K562 (cell line): ENCODE measurements around the gene SRPX. TPM values are rescaled to one million over a fixed set of nuclear protein-coding genes. Genes with fewer than 3 reads are reported as not detected.

Experiments
- ATAC-seq: fragments of 200-7000 bp; cut with Tn5 transposase; 3 replicates; pipeline ENCODE4 v1.9.1; 2020; ENCODE audit warnings: moderate library complexity
- BruUV-seq: library from RNA; stranded (reverse); fragments of 400-500 nt; replicated peaks from 2 replicates; lab custom pipeline; 2021; lab: Mats Ljungman, UMichigan
- CTCF ChIA-PET: fragments of 300-600 bp; formaldehyde crosslinking; extraction: SDS; loops from one replicate; lab custom pipeline; 2021; ENCODE audit warnings: low intra/inter-chr PET ratio; lab: Yijun Ruan, JAX
- POLR2A ChIA-PET: fragments of 300-600, 350-650 bp; sonication (Branson Sonifier 250); formaldehyde crosslinking; extraction: SDS; loops from one replicate; lab custom pipeline; 2021; ENCODE audit warnings: antibody characterized with exemption, inconsistent platforms; lab: Yijun Ruan, JAX
- DNase-seq, 4 experiments: peaks; one replicate each; pipeline versions ENCODE4 v3.0.0 to v3.0.0-alpha.2; 2011 to 2018; ENCODE audit warnings: low spot score in 3 of 4, mixed read lengths in 3 of 4; ENCODE audit errors: extremely low read depth in 1 of 4
- FAIRE-seq: peaks from 2 replicates; lab custom pipeline; 2011; peaks lifted over from hg19 to GRCh38; lab: Jason Lieb, UNC
- H2AFZ ChIP-seq: 2 replicates; pipeline ENCODE4 v1.6.0; 2011; ENCODE audit warnings: low read depth, low read length, control low read depth, inconsistent platforms
- H3K27ac ChIP-seq: fragments of 200-600 bp; 3 replicates; pipeline ENCODE4 v1.8.0; 2011; ENCODE audit warnings: low read depth, mild to moderate bottlenecking, control low read depth, inconsistent platforms, low read length, moderate library complexity, mixed read lengths; ENCODE audit errors: extremely low read depth
- H3K27me3 ChIP-seq, 2 experiments: fragments of 300-600 bp in 1 of 2; 2 replicates in 1 of 2; 3 replicates in 1 of 2; pipeline versions ENCODE4 v1.6.0 to v1.8.0; 2011; ENCODE audit warnings: inconsistent platforms in 2 of 2, low read length in 2 of 2, mild to moderate bottlenecking in 1 of 2, mixed read lengths in 1 of 2, moderate library complexity in 1 of 2; ENCODE audit not compliant: control insufficient read depth in 2 of 2, insufficient read depth in 2 of 2
- H3K36me3 ChIP-seq: fragments of 300-600 bp; 3 replicates; pipeline ENCODE4 v1.8.0; 2011; ENCODE audit warnings: mild to moderate bottlenecking, low read length, inconsistent platforms; ENCODE audit not compliant: control insufficient read depth, insufficient read depth
- H3K4me1 ChIP-seq, 2 experiments: fragments of 200-600 bp in 1 of 2; replicated peaks in 1 of 2; 2 replicates in 1 of 2; 3 replicates in 1 of 2; pipeline versions ENCODE4 v1.5.1 to v1.8.0; 2011; ENCODE audit warnings: inconsistent platforms in 2 of 2, low read length in 2 of 2, mild to moderate bottlenecking in 1 of 2, mixed read lengths in 1 of 2, moderate library complexity in 1 of 2; ENCODE audit not compliant: control insufficient read depth in 2 of 2, insufficient read depth in 2 of 2
- H3K4me2 ChIP-seq: 2 replicates; pipeline ENCODE4 v1.6.1; 2011; ENCODE audit warnings: low read length, control low read depth, inconsistent platforms, mixed read lengths; ENCODE audit not compliant: insufficient read depth
- H3K4me3 ChIP-seq: fragments of 200-600 bp; sonication (generic), shearing (Covaris generic); 2 replicates; pipeline ENCODE4 v1.5.1; 2016; ENCODE audit warnings: control low read depth, inconsistent platforms
- H3K79me2 ChIP-seq: fragments of 200-600 bp; 3 replicates; pipeline ENCODE4 v1.8.0; 2011; ENCODE audit warnings: low read length, inconsistent platforms; ENCODE audit not compliant: control insufficient read depth, insufficient read depth
- H3K9ac ChIP-seq, 2 experiments: 2 replicates each; pipeline versions ENCODE4 v1.6.0 to v1.6.1; 2011; ENCODE audit warnings: low read depth in 2 of 2, low read length in 2 of 2, control low read depth in 1 of 2, inconsistent platforms in 1 of 2, mild to moderate bottlenecking in 1 of 2, mixed read lengths in 1 of 2; ENCODE audit not compliant: insufficient read depth in 1 of 2
- H3K9me1 ChIP-seq: one replicate; pipeline ENCODE4 v1.6.0; 2011; ENCODE audit warnings: inconsistent platforms, mild to moderate bottlenecking, low read length, moderate library complexity; ENCODE audit not compliant: control insufficient read depth, insufficient read depth
- H3K9me3 ChIP-seq: replicated peaks from 2 replicates; pipeline ENCODE4 v1.5.1; 2011; ENCODE audit warnings: low read depth, low read length, inconsistent platforms; ENCODE audit not compliant: control insufficient read depth, insufficient read depth
- H4K20me1 ChIP-seq: replicated peaks from 2 replicates; pipeline ENCODE4 v1.6.1; 2011; ENCODE audit warnings: low read length, inconsistent platforms, mixed read lengths; ENCODE audit not compliant: control insufficient read depth, insufficient read depth
- BDP1 ChIP-seq: IDR thresholded peaks from 3 replicates; pipeline ENCODE4 v1.6.1; 2011; ENCODE audit not compliant: insufficient read length, insufficient read depth
- BRD9 ChIP-seq: fragments of 450-650 bp; IDR thresholded peaks from 2 replicates; pipeline ENCODE4 v1.6.1; 2018; ENCODE audit warnings: low read depth; ENCODE audit not compliant: partially characterized antibody
- CHD4 ChIP-seq: fragments of 200-600 bp; sonication (generic); IDR thresholded peaks from 3 replicates; pipeline ENCODE4 v1.6.1; 2012; ENCODE audit warnings: low read depth, mild to moderate bottlenecking, mixed read lengths, low read length, inconsistent platforms; ENCODE audit not compliant: insufficient read depth, insufficient replicate concordance, poor library complexity, severe bottlenecking
- EGR1 ChIP-seq: fragments of 450-650 bp; conservative IDR thresholded peaks from 2 replicates; pipeline ENCODE4 v1.6.1; 2017; ENCODE audit warnings: mild to moderate bottlenecking
- EHMT2 ChIP-seq: fragments of 450-650 bp; IDR thresholded peaks from 2 replicates; pipeline ENCODE4 v1.6.1; 2018; ENCODE audit warnings: antibody characterized with exemption
- RCOR1 ChIP-seq, 2 experiments: IDR thresholded peaks; 2 replicates each; pipeline ENCODE4 v1.6.1; 2012; ENCODE audit warnings: low read depth in 2 of 2, low read length in 2 of 2, borderline replicate concordance in 1 of 2, improper control_type of control experiment in 1 of 2
- SMC3 ChIP-seq: conservative IDR thresholded peaks from 2 replicates; pipeline ENCODE4 v1.6.1; 2011; ENCODE audit warnings: low read depth, low read length, improper control_type of control experiment; ENCODE audit not compliant: insufficient read depth
- TOE1 ChIP-seq, 2 experiments: fragments of 450-650 bp in 1 of 2; sonication (generic) in 1 of 2; formaldehyde crosslinking in 1 of 2; IDR thresholded peaks; 2 replicates each; pipeline versions ENCODE4 v1.7.1 to v1.8.0; 2016 to 2022; ENCODE audit warnings: borderline replicate concordance in 2 of 2, mild to moderate bottlenecking in 2 of 2, antibody characterized with exemption in 1 of 2, inconsistent platforms in 1 of 2, low read depth in 1 of 2, missing genetic modification reagents in 1 of 2, moderate library complexity in 1 of 2
- ZBTB7A ChIP-seq: IDR thresholded peaks from 2 replicates; pipeline ENCODE4 v1.6.1; 2011; ENCODE audit warnings: low read depth, mild to moderate bottlenecking, low read length, moderate library complexity, borderline replicate concordance; ENCODE audit not compliant: control insufficient read depth
- WGBS: fragments of 100-300 bp; shearing (Covaris generic); methylation state at CpG from one replicate; pipeline ENCODE4 v1.1.6; 2016; ENCODE audit warnings: low coverage, mixed read lengths; ENCODE audit not compliant: insufficient coverage; ENCODE audit errors: missing lambda C conversion rate; 5-methylcytosine and 5-hydroxymethylcytosine counted together
- in situ Hi-C: fragments of 300-500 bp; cut with MboI; formaldehyde crosslinking; loops from 4 replicates; pipeline ENCODE4 v1.15.0; 2018; ENCODE audit warnings: inconsistent platforms, mixed read lengths
- intact Hi-C: fragments of 100-400 bp; cut with micrococcal nuclease; formaldehyde crosslinking; loops from 2 replicates; pipeline ENCODE4 v1.14.2; 2022
- polyA plus RNA-seq, 8 experiments: library from polyadenylated mRNA; depleted of rRNA in 4 of 8; stranded (reverse) in 5 of 8; unstranded in 3 of 8; fragments of >200 nt; fragmentation: Nextera tagmentation in 2 of 8; fragmentation: Illumina TruSeq in 1 of 8; extraction: Ambion mirVana in 2 of 8; extraction: Trizol in 1 of 8; gene quantifications; 2 replicates each; pipeline versions ENCODE4 v1.2.1 to v1.2.3, GENCODE V29; 2011 to 2014; ENCODE audit warnings: inconsistent platforms in 1 of 8, missing spikeins in 1 of 8
- total RNA-seq, 7 experiments: library from RNA; depleted of rRNA in 6 of 7; stranded (reverse); fragments of >200 nt in 6 of 7; fragmentation: Illumina TruSeq in 2 of 7; extraction: Trizol in 2 of 7; gene quantifications; 2 replicates each; pipeline versions ENCODE4 v1.2.1 to v1.2.3, GENCODE V29; 2011 to 2021; ENCODE audit warnings: low replicate concordance in 1 of 7
- TF ChIP-seq, protein P1 (sequence below), 2 experiments: fragments of 450-650 bp in 1 of 2; sonication (generic) in 1 of 2; formaldehyde crosslinking; conservative IDR thresholded peaks; 2 replicates each; pipeline versions ENCODE4 v1.4.0 to v1.8.1; 2020 to 2022; ENCODE audit warnings: mild to moderate bottlenecking in 1 of 2, missing genetic modification reagents in 1 of 2
- TF ChIP-seq, protein P2 (sequence below): sonication (generic); formaldehyde crosslinking; IDR thresholded peaks from 2 replicates; pipeline ENCODE4 v1.5.0; 2020; ENCODE audit warnings: missing genetic modification reagents

The SRPX gene
- total and polyA plus RNA-seq, 9 of the 15 experiments (the other 6 are each of a cell fraction or from before 2014, with no cell fraction given), result 0.11 to 0.77 (median 0.38) TPM; not detected in 2

- Histone ChIP-seq H3K27me3 (no peaks in the 10 kb centered on the region; a peak in 2 of 5 replicates), H3K4me2 (no peak overlapping the region), H3K27ac (no peak overlapping the region), H3K9me3 (no peaks in the 10 kb centered on the region), H3K4me1 (no peaks in the 10 kb centered on the region), H3K36me3 (no peaks in the 10 kb centered on the region), H3K9ac (no peak overlapping the region), H3K79me2 (no peaks in the 10 kb centered on the region), H4K20me1 (no peaks in the 10 kb centered on the region), H2AFZ (no peak overlapping the region), H3K9me1 (no peaks in the 10 kb centered on the region)
- DNase-seq, result no peak
- no peak for ATAC-seq
- in situ Hi-C loops (no loop called here), intact Hi-C loops (no loop called here)
- ChIA-PET CTCF (no interaction called here), POLR2A (no interaction called here)
- BruUV-seq, result no TSS peak
- FAIRE-seq, result no peak
- no peak for TF ChIP-seq BRD9
- no peak for TF ChIP-seq EGR1
- TF ChIP-seq, protein P1, sequence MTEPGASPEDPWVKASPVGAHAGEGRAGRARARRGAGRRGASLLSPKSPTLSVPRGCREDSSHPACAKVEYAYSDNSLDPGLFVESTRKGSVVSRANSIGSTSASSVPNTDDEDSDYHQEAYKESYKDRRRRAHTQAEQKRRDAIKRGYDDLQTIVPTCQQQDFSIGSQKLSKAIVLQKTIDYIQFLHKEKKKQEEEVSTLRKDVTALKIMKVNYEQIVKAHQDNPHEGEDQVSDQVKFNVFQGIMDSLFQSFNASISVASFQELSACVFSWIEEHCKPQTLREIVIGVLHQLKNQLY (CRISPR knock-in tag; conservative IDR thresholded peaks at IDR 0.05), result no peak
- TF ChIP-seq RCOR1 (IDR thresholded peaks at IDR 0.05; ENCODE audit: borderline replicate concordance in 1 of 2, low read depth in 2 of 2, low read length in 2 of 2), result no peak
- TF ChIP-seq TOE1 (IDR thresholded peaks at IDR 0.05; ENCODE audit: borderline replicate concordance), result no peak
- TF ChIP-seq TOE1 (CRISPR knock-in tag; IDR thresholded peaks at IDR 0.05; ENCODE audit: borderline replicate concordance, low read depth), result no peak
- no peak for TF ChIP-seq SMC3
- TF ChIP-seq EHMT2, result no peak
- TF ChIP-seq ZBTB7A, result no peak
- TF ChIP-seq, protein P2, sequence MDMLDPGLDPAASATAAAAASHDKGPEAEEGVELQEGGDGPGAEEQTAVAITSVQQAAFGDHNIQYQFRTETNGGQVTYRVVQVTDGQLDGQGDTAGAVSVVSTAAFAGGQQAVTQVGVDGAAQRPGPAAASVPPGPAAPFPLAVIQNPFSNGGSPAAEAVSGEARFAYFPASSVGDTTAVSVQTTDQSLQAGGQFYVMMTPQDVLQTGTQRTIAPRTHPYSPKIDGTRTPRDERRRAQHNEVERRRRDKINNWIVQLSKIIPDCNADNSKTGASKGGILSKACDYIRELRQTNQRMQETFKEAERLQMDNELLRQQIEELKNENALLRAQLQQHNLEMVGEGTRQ (CRISPR knock-in tag), result no peak
- no peak for TF ChIP-seq CHD4
- no peak for TF ChIP-seq BDP1
- TF ChIP-seq, all 486 proteins: peak for 0
- no peak overlapping the region for H3K4me3 ChIP-seq
- 0% methylated on average over 2 of the region's 2 CpGs for WGBS
These were observed 26.4 kb upstream of the SRPX start for GRCh38 chrX:38247051-38247450.
